ENCODE results near the gene ZNF865.
A peak's percentile ranks its signal among the peaks of the same experiment; 100 is the strongest.

Gene ZNF865

GRCh38 chr19:55588738-55589137 is 16.7 kb upstream of the ZNF865 start:
- no peak for DNase-seq

- no peak for DNase-seq
These were observed 15.3 kb upstream of the ZNF865 start for GRCh38 chr19:55590109-55590508.

- DNase-seq: no peak
These were observed 14.8 kb upstream of the ZNF865 start for GRCh38 chr19:55590617-55591016.

GRCh38 chr19:55591555-55591954 is 13.9 kb upstream of the ZNF865 start:
- no peak for DNase-seq

GRCh38 chr19:55592391-55593090 is 12.9 kb upstream of the ZNF865 start:
- no peak for DNase-seq

GRCh38 chr19:55593096-55593772 is 12.2 kb upstream of the ZNF865 start:
- no peak for DNase-seq

GRCh38 chr19:55594996-55595545 is 10.4 kb upstream of the ZNF865 start:
- no peak for DNase-seq

- DNase-seq: no peak
These were observed 9.1 kb upstream of the ZNF865 start for GRCh38 chr19:55596304-55596703.

- DNase-seq: no peak
These were observed 7.9 kb upstream of the ZNF865 start for GRCh38 chr19:55597501-55597921.

- no peak for DNase-seq
These were observed 7.4 kb upstream of the ZNF865 start for GRCh38 chr19:55598034-55598433.

GRCh38 chr19:55598719-55599467 is 6.6 kb upstream of the ZNF865 start:
- peak; percentile 89 for DNase-seq

- peak; percentile 94 for DNase-seq
These were observed 6.0 kb upstream of the ZNF865 start, which contains the start of gene FIZ1 for GRCh38 chr19:55599468-55599841. TSS of gene FIZ1 (minus strand) at chr19:55599517. CDS start at chr19:55597865, 1,652 bp downstream.

- peak; percentile 68 for DNase-seq
These were observed 5.4 kb upstream of the ZNF865 start, which contains the start of gene ZNF524 for GRCh38 chr19:55599842-55600661. TSS of gene ZNF524 (plus strand) at chr19:55600288. CDS start at chr19:55602113, 1,825 bp downstream.

GRCh38 chr19:55600662-55601028 is 4.8 kb upstream of the ZNF865 start:
- DNase-seq: no peak

- no peak for DNase-seq
These were observed 4.4 kb upstream of the ZNF865 start for GRCh38 chr19:55601084-55601483.

- DNase-seq: no peak
These were observed 3.1 kb upstream of the ZNF865 start for GRCh38 chr19:55602104-55603001.

- DNase-seq: no peak
These were observed 2.3 kb upstream of the ZNF865 start for GRCh38 chr19:55603115-55603514.

- DNase-seq: no peak
These were observed 1.7 kb upstream of the ZNF865 start for GRCh38 chr19:55603581-55604292.

GRCh38 chr19:55605207-55605636 is 225 bp upstream of the ZNF865 start:
- DNase-seq: peak; percentile 97

- no peak for DNase-seq
These were observed 982 bp downstream of the ZNF865 start for GRCh38 chr19:55606471-55606787.

- no peak for DNase-seq
These were observed 1.4 kb downstream of the ZNF865 start for GRCh38 chr19:55606817-55607216.

Data from T-helper 9 cell (primary cell).